K562 (cell line): ENCODE measurements around the gene DAO. TPM values are rescaled to one million over a fixed set of nuclear protein-coding genes. Genes with fewer than 3 reads are reported as not detected.

Experiments used
- ADNP ChIP-seq: fragments of 200-800 bp; sonication (Bioruptor generic); IDR thresholded peaks from 2 replicates; pipeline ENCODE4 v1.6.1; 2016; ENCODE audit warnings: missing genetic modification characterization, missing compliant biosample characterization
- BRD9 ChIP-seq: fragments of 450-650 bp; IDR thresholded peaks from 2 replicates; pipeline ENCODE4 v1.6.1; 2018; ENCODE audit warnings: low read depth; ENCODE audit not compliant: partially characterized antibody
- GTF2A2 ChIP-seq: IDR thresholded peaks from 2 replicates; pipeline ENCODE4 v1.6.1; 2016; ENCODE audit warnings: mild to moderate bottlenecking, missing genetic modification characterization, missing compliant biosample characterization
- KAT2B ChIP-seq: IDR thresholded peaks from one replicate; pipeline ENCODE4 v1.6.1; 2012; ENCODE audit warnings: low read depth, mild to moderate bottlenecking, control low read depth, inconsistent platforms, low read length, moderate library complexity
- KDM1A ChIP-seq, 2 experiments: fragments of 450-650 bp; IDR thresholded peaks; 2 replicates each; pipeline ENCODE4 v1.6.1; 2016; ENCODE audit warnings: mild to moderate bottlenecking in 2 of 2
- MYBL2 ChIP-seq, 2 experiments: fragments of 450-650 bp in 1 of 2; sonication (generic) in 1 of 2; formaldehyde crosslinking in 1 of 2; IDR thresholded peaks; 2 replicates each; pipeline versions ENCODE4 v1.6.1 to v1.8.1; 2017 to 2022; ENCODE audit warnings: borderline replicate concordance in 1 of 2, inconsistent platforms in 1 of 2, low read depth in 1 of 2, mild to moderate bottlenecking in 1 of 2, missing genetic modification reagents in 1 of 2, moderate library complexity in 1 of 2
- RAD51 ChIP-seq: fragments of 450-650 bp; IDR thresholded peaks from 2 replicates; pipeline ENCODE4 v1.7.1; 2016; ENCODE audit warnings: low read depth, mild to moderate bottlenecking, borderline replicate concordance
- SMARCA4 ChIP-seq: fragments of 450-650 bp; IDR thresholded peaks from 2 replicates; pipeline ENCODE4 v1.6.1; 2016
- SP1 ChIP-seq: sonication (generic); formaldehyde crosslinking; IDR thresholded peaks from 2 replicates; pipeline ENCODE4 v1.8.1; 2022; ENCODE audit warnings: mild to moderate bottlenecking, missing genetic modification reagents
- TARDBP ChIP-seq: fragments of 450-650 bp; IDR thresholded peaks from 2 replicates; pipeline ENCODE4 v1.6.1; 2016
- ZNF146 ChIP-seq: IDR thresholded peaks from one replicate; pipeline ENCODE4 v1.6.1; 2018; ENCODE audit warnings: missing compliant biosample characterization; ENCODE audit not compliant: unreplicated experiment
- polyA plus RNA-seq, 8 experiments: library from polyadenylated mRNA; depleted of rRNA in 4 of 8; stranded (reverse) in 5 of 8; unstranded in 3 of 8; fragments of >200 nt; fragmentation: Nextera tagmentation in 2 of 8; fragmentation: Illumina TruSeq in 1 of 8; extraction: Ambion mirVana in 2 of 8; extraction: Trizol in 1 of 8; gene quantifications; 2 replicates each; pipeline versions ENCODE4 v1.2.1 to v1.2.3, GENCODE V29; 2011 to 2014; ENCODE audit warnings: inconsistent platforms in 1 of 8, missing spikeins in 1 of 8
- total RNA-seq, 7 experiments: library from RNA; depleted of rRNA in 6 of 7; stranded (reverse); fragments of >200 nt in 6 of 7; fragmentation: Illumina TruSeq in 2 of 7; extraction: Trizol in 2 of 7; gene quantifications; 2 replicates each; pipeline versions ENCODE4 v1.2.1 to v1.2.3, GENCODE V29; 2011 to 2021; ENCODE audit warnings: low replicate concordance in 1 of 7
- TF ChIP-seq, protein P1 (sequence below): sonication (generic); formaldehyde crosslinking; IDR thresholded peaks from 2 replicates; pipeline ENCODE4 v1.8.0; 2022; ENCODE audit warnings: mild to moderate bottlenecking, missing genetic modification reagents
- TF ChIP-seq, protein P2 (sequence below): fragments of 450-650 bp; IDR thresholded peaks from 2 replicates; pipeline ENCODE4 v1.6.1; 2016; ENCODE audit warnings: missing biosample characterization, missing genetic modification characterization

Gene DAO
- total and polyA plus RNA-seq, 9 of the 15 experiments (the other 6 are each of a cell fraction or from before 2014, with no cell fraction given): not detected

DNA sequence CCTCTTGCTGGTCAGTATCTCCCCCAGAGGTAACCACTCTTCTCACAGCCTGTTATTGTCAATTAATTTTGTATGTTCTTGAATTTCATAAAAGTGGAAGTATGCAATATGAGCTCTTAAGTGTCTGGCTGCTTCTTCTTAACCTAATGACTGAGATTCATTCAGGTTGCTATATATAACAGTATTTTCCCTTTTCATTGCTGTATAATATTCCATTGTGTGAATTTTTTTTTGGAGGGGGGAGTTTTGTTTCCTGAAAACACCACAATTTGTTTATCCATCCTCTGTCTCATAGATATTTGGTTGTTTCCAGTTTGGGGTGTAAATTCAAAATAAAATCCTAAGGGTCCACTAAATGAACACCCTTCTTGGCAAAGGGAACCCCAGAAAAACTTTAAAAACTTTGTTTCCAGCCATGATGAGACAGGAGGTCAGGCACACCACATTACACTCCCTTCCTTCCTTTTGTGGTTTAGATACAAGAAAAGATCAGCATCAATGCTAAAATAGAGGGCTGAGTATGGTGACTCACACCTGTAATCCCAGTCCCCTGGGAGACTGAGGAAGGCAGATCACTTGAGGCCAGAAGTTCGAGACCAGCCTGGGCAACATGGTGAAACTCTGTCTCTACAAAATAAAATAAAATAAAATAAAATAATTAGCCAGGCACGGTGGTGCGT is 4.1 kb upstream of the DAO start (continued):
- TF ChIP-seq BRD9 (no peak), TARDBP (no peak), GTF2A2 (tag) (no peak), KAT2B (no peak), SMARCA4 (no peak), ZNF146 (peak; percentile 96), KDM1A (IDR thresholded peaks at IDR 0.05) (0 out of 4 replicates have a peak, but pooled peaks of 1 of the 2 experiments have one; percentile 22), SP1 (CRISPR knock-in tag) (no peak), RAD51 (no peak), ADNP (tag) (peak; percentile 49; the same call in 1 of the 2 replicates), MYBL2 (IDR thresholded peaks at IDR 0.05; ENCODE audit: low read depth) (no peak), MYBL2 (CRISPR knock-in tag; IDR thresholded peaks at IDR 0.05; ENCODE audit: borderline replicate concordance) (no peak)
- TF ChIP-seq, protein P1, sequence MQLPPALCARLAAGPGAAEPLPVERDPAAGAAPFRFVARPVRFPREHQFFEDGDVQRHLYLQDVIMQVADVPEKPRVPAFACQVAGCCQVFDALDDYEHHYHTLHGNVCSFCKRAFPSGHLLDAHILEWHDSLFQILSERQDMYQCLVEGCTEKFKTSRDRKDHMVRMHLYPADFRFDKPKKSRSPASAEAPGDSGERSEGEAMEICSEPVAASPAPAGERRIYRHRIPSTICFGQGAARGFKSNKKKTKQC (CRISPR knock-in tag): no peak
- TF ChIP-seq, protein P2, sequence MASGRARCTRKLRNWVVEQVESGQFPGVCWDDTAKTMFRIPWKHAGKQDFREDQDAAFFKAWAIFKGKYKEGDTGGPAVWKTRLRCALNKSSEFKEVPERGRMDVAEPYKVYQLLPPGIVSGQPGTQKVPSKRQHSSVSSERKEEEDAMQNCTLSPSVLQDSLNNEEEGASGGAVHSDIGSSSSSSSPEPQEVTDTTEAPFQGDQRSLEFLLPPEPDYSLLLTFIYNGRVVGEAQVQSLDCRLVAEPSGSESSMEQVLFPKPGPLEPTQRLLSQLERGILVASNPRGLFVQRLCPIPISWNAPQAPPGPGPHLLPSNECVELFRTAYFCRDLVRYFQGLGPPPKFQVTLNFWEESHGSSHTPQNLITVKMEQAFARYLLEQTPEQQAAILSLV: no peak
